ENCODE results near the gene ETV1.

- peak; percentile 22 to 40 (median 36) for TF ChIP-seq CTCF (IDR thresholded peaks at IDR 0.05)
- peak; percentile 36 for TF ChIP-seq POLR2A (IDR thresholded peaks at IDR 0.05)
Measured at GRCh38 chr7:13989126-13989948, at the start of gene ETV1.

Data from right lobe of liver (tissue), 4 donors.